Endothelial cell (in vitro differentiated cells): ENCODE measurements around the gene SSTR5. TPM values are rescaled to one million over a fixed set of nuclear protein-coding genes. Genes with fewer than 3 reads are reported as not detected.

Experiments
- DNase-seq: peaks from one replicate; pipeline ENCODE4 v3.0.0; 2021; ENCODE audit warnings: low spot score
- H3K27ac Mint-ChIP-seq: one replicate; pipeline ENCODE4 v1.8.0; 2021; ENCODE audit warnings: mixed read lengths, inconsistent platforms; ENCODE audit not compliant: unreplicated experiment
- H3K27me3 Mint-ChIP-seq: one replicate; pipeline ENCODE4 v1.8.0; 2021; ENCODE audit warnings: mild to moderate bottlenecking, moderate library complexity, mixed read lengths, inconsistent platforms; ENCODE audit not compliant: unreplicated experiment
- H3K36me3 Mint-ChIP-seq: one replicate; pipeline ENCODE4 v1.8.0; 2021; ENCODE audit warnings: mild to moderate bottlenecking, low read depth, mixed read lengths, inconsistent platforms; ENCODE audit not compliant: unreplicated experiment
- H3K4me1 Mint-ChIP-seq: one replicate; pipeline ENCODE4 v1.8.0; 2021; ENCODE audit warnings: mild to moderate bottlenecking, mixed read lengths, inconsistent platforms; ENCODE audit not compliant: unreplicated experiment
- H3K4me3 Mint-ChIP-seq: one replicate; pipeline ENCODE4 v1.8.0; 2021; ENCODE audit warnings: mild to moderate bottlenecking, mixed read lengths, inconsistent platforms; ENCODE audit not compliant: unreplicated experiment
- H3K9me3 Mint-ChIP-seq: one replicate; pipeline ENCODE4 v1.8.0; 2021; ENCODE audit warnings: mixed read lengths, inconsistent platforms; ENCODE audit not compliant: unreplicated experiment
- total RNA-seq: library from RNA; stranded (reverse); fragmentation: NEBNext Ultra II Directional; extraction: Animal tissue kit (Norgen Biotek cat#: 25700); gene quantifications from one replicate; pipeline ENCODE4 v1.2.1, GENCODE V29; 2021; ENCODE audit not compliant: unreplicated experiment
- TF ChIP-seq, protein P1 (sequence below): fragments of 200-600 bp; sonication (generic); IDR thresholded peaks from one replicate; pipeline ENCODE4 v1.5.0; 2021; ENCODE audit warnings: antibody characterized with exemption; ENCODE audit not compliant: unreplicated experiment

The SSTR5 gene
- total RNA-seq, 1 donor from 2014 or later: not detected

GRCh38 chr16:1105888-1106620 lies 33.5 kb downstream of the SSTR5 start:
- Mint-ChIP-seq H3K4me1 (no peaks in the 10 kb centered on the region), H3K27ac (no peak overlapping the region), H3K9me3 (no peaks in the 10 kb centered on the region), H3K36me3 (no peaks in the 10 kb centered on the region), H3K4me3 (no peak overlapping the region), H3K27me3 (no peaks in the 10 kb centered on the region)
- TF ChIP-seq, protein P1, sequence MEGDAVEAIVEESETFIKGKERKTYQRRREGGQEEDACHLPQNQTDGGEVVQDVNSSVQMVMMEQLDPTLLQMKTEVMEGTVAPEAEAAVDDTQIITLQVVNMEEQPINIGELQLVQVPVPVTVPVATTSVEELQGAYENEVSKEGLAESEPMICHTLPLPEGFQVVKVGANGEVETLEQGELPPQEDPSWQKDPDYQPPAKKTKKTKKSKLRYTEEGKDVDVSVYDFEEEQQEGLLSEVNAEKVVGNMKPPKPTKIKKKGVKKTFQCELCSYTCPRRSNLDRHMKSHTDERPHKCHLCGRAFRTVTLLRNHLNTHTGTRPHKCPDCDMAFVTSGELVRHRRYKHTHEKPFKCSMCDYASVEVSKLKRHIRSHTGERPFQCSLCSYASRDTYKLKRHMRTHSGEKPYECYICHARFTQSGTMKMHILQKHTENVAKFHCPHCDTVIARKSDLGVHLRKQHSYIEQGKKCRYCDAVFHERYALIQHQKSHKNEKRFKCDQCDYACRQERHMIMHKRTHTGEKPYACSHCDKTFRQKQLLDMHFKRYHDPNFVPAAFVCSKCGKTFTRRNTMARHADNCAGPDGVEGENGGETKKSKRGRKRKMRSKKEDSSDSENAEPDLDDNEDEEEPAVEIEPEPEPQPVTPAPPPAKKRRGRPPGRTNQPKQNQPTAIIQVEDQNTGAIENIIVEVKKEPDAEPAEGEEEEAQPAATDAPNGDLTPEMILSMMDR: peak; percentile 81
- DNase-seq: peak; percentile 87

DNA sequence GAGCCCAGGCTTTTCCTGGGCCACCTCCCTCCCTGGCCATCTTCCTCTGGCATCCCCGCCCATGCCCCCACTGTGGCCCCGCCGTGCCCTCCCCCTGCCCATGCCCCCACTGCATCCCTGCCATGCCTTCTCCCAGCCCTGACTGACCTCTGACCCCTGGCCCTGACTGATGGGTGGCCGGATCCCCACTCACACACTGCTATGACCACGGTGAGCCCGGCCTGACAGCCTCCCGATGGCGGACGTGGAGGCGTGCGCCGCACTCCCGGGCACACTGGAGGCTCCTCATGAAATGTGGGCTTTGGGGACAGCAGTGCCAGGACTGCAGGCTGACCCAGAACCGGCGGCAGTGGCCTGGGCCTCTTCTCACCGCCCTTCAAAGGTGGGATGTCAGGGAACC lies 34.1 kb downstream of the SSTR5 start:
- Mint-ChIP-seq H3K4me1 (no peaks in the 10 kb centered on the region), H3K27ac (no peak overlapping the region), H3K36me3 (no peaks in the 10 kb centered on the region), H3K4me3 (no peak overlapping the region), H3K9me3 (no peaks in the 10 kb centered on the region), H3K27me3 (no peaks in the 10 kb centered on the region)
- TF ChIP-seq, protein P1: no peak
- DNase-seq: no peak

GRCh38 chr16:1107141-1107540 lies 34.6 kb downstream of the SSTR5 start:
- Mint-ChIP-seq H3K27ac (no peak overlapping the region), H3K36me3 (no peaks in the 10 kb centered on the region), H3K4me1 (no peaks in the 10 kb centered on the region), H3K9me3 (no peaks in the 10 kb centered on the region), H3K27me3 (no peaks in the 10 kb centered on the region), H3K4me3 (no peak overlapping the region)
- TF ChIP-seq, protein P1: no peak
- no peak for DNase-seq

- H3K9me3 Mint-ChIP-seq: no peaks in the 10 kb centered on the region
- H3K4me1 Mint-ChIP-seq: no peaks in the 10 kb centered on the region
- H3K27ac Mint-ChIP-seq: no peak overlapping the region
- H3K36me3 Mint-ChIP-seq: no peaks in the 10 kb centered on the region
- no peaks in the 10 kb centered on the region for H3K27me3 Mint-ChIP-seq
- TF ChIP-seq, protein P1: no peak
- DNase-seq: no peak
- no peak overlapping the region for H3K4me3 Mint-ChIP-seq
These were observed 35.2 kb downstream of the SSTR5 start for GRCh38 chr16:1107731-1108130.
